Left ventricle myocardium inferior (tissue), 1 donor: ENCODE data around the gene DNER. TPM values are rescaled to one million over a fixed set of nuclear protein-coding genes. Genes with fewer than 3 reads are reported as not detected.

Experiments
- DNase-seq: peaks from one replicate; pipeline ENCODE4 v3.0.0-alpha.2; 2020
- H3K27ac ChIP-seq: fragments of 200-600 bp; replicated peaks from 2 replicates; pipeline ENCODE4 v1.8.0; 2021
- H3K27me3 ChIP-seq: fragments of 200-600 bp; 2 replicates; pipeline ENCODE4 v1.8.0; 2021; ENCODE audit warnings: low read depth
- H3K36me3 ChIP-seq: fragments of 200-600 bp; 2 replicates; pipeline ENCODE4 v1.8.0; 2021
- H3K4me1 ChIP-seq: fragments of 200-600 bp; 2 replicates; pipeline ENCODE4 v1.8.0; 2021
- H3K4me3 ChIP-seq: fragments of 200-600 bp; 2 replicates; pipeline ENCODE4 v1.8.0; 2021; ENCODE audit warnings: mild to moderate bottlenecking, moderate library complexity
- H3K9me3 ChIP-seq: fragments of 200-600 bp; replicated peaks from 2 replicates; pipeline ENCODE4 v1.8.0; 2021
- CTCF ChIP-seq: fragments of 200-600 bp; IDR thresholded peaks from 2 replicates; pipeline ENCODE4 v1.8.0; 2021; ENCODE audit warnings: antibody characterized with exemption, mild to moderate bottlenecking, borderline replicate concordance
- intact Hi-C: fragments of 100-400 bp; cut with micrococcal nuclease; formaldehyde crosslinking; loops from one replicate; pipeline ENCODE4 v1.11.0; 2022
- total RNA-seq: library from RNA; stranded (reverse); fragmentation: NEBNext Ultra II Directional; extraction: Animal tissue kit (Norgen Biotek cat#: 25700); gene quantifications from one replicate; pipeline ENCODE4 v1.2.1, GENCODE V29; 2021
- donor health status: DM: no; HTN: yes; CAD: no; lungs with severe emphysema.

DNER gene
- total RNA-seq, 1 donor from 2014 or later, result 2.3 TPM

GRCh38 chr2:229393926-229394325 is 320.4 kb downstream of the DNER start:
- intact Hi-C loops, result no loop called here
- no peak overlapping the region for H3K4me3 ChIP-seq
- H3K9me3 ChIP-seq, result peaks cover 27% of the 10 kb centered on the region
- H3K4me1 ChIP-seq, result no peaks in the 10 kb centered on the region
- H3K27ac ChIP-seq, result no peak overlapping the region
- H3K27me3 ChIP-seq, result no peaks in the 10 kb centered on the region
- H3K36me3 ChIP-seq, result no peaks in the 10 kb centered on the region
- TF ChIP-seq CTCF, result no peak
- DNase-seq, result no peak

DNA sequence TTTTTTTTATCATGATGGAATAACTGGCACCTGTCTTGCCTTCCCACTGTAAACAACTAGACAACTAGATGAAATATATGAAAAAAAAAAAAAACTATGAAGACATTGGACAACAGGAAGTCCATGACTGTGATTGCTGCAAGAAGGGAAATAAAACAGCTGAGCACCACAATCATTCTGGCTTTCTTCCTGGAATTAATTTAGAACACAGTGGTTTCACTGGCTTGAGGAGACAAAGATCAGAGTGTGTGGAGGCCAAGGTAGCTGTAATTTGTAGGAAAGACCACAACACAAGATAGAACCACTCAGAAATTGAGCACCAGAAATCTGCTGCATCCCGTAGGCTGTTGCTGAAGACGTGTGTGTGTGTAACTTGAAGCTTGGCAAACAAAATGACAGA is 322.2 kb downstream of the DNER start:
- Histone ChIP-seq H3K4me3 (no peak overlapping the region), H3K27ac (peak overlapping the region; percentile 71), H3K27me3 (no peaks in the 10 kb centered on the region), H3K4me1 (no peaks in the 10 kb centered on the region), H3K9me3 (peaks cover 17% of the 10 kb centered on the region), H3K36me3 (no peaks in the 10 kb centered on the region)
- intact Hi-C loops, result no loop called here
- no peak for TF ChIP-seq CTCF
- DNase-seq, result no peak

DNA sequence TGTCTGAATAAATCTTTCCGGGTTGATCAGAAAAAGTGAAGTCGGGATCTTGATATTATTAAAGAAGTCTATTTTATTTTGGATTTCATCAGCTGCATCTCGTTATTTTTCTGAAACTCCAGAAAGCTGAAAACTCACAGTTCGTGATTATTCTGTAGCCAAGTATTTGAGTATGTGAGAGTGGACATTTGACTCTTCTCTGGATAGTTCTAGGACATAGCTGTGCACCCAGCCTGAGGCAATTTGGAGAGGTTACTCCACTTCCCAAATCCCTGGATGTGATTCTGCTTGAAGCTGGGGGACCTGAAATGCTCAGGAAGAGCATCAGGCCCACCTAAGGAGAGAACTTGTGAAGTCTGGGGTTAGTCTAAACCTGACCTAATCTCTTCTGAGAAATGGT is 325.6 kb downstream of the DNER start:
- no peaks in the 10 kb centered on the region for H3K36me3 ChIP-seq
- no peaks in the 10 kb centered on the region for H3K27me3 ChIP-seq
- H3K9me3 ChIP-seq, result peaks cover 43% of the 10 kb centered on the region
- TF ChIP-seq CTCF, result no peak
- DNase-seq, result no peak
- H3K27ac ChIP-seq, result peak overlapping the region; percentile 73
- intact Hi-C loops, result no loop called here
- H3K4me3 ChIP-seq, result no peak overlapping the region
- no peaks in the 10 kb centered on the region for H3K4me1 ChIP-seq

DNA sequence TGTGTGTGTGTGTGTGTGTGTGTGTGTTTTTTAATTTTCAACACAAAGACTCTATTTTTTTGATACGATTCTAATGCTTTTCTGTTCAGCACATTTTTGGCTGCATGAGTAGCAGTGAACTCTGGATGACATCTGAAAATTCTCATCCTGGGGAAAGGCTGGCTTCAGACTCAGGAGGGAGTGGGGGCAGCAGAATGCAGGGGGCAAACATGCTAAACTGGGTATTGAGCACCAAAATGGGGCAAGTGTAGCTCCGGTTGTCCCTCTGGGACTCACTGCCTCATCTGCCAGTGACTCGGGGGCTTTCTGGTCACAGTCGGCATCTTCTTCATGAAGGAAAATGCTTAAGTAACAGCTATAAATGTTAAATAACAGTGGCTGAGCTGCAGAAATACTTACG is 326.5 kb downstream of the DNER start:
- Histone ChIP-seq H3K36me3 (no peaks in the 10 kb centered on the region), H3K4me3 (no peak overlapping the region), H3K27me3 (no peaks in the 10 kb centered on the region), H3K9me3 (peaks cover 46% of the 10 kb centered on the region), H3K27ac (peak overlapping the region; percentile 73), H3K4me1 (no peaks in the 10 kb centered on the region)
- DNase-seq, result no peak
- intact Hi-C loops, result no loop called here
- TF ChIP-seq CTCF, result no peak

DNA sequence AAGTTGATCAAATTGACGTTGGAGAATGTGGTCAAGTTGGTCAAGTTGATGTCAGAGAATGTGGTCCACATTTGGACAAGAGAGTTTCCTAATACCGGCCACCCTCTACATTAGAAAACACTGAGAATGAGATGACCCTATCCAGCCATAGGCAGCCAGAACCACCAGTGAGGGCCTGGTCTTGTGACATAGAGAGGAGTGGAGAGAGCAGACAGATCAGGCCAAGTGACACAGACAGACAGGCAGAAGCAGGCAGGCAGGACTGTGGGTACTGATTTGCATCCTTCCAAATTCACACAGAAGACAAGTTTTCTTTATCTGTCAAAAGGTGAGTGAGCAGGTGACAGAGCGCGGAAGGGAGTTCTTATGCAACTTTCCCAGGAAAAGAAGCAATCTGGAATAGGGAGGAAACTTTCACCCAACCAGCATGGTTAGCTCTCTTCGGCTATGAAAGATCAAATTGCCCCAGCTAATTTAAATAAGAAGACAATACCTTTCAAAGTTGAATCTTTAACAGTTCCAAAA is 334.2 kb downstream of the DNER start:
- intact Hi-C loops, result no loop called here
- Histone ChIP-seq H3K4me3 (no peak overlapping the region), H3K27me3 (no peaks in the 10 kb centered on the region), H3K36me3 (no peaks in the 10 kb centered on the region), H3K27ac (no peak overlapping the region), H3K9me3 (peaks cover 28% of the 10 kb centered on the region), H3K4me1 (no peaks in the 10 kb centered on the region)
- TF ChIP-seq CTCF, result no peak
- no peak for DNase-seq
